ENCODE results near the gene RNPS1. TPM values are rescaled to one million over a fixed set of nuclear protein-coding genes. Genes with fewer than 3 reads are reported as not detected.

RNPS1 gene
- total and polyA plus RNA-seq, 9 of the 15 experiments (the other 6 are each of a cell fraction or from before 2014, with no cell fraction given): 44.9 to 338 (median 202) TPM

DNA sequence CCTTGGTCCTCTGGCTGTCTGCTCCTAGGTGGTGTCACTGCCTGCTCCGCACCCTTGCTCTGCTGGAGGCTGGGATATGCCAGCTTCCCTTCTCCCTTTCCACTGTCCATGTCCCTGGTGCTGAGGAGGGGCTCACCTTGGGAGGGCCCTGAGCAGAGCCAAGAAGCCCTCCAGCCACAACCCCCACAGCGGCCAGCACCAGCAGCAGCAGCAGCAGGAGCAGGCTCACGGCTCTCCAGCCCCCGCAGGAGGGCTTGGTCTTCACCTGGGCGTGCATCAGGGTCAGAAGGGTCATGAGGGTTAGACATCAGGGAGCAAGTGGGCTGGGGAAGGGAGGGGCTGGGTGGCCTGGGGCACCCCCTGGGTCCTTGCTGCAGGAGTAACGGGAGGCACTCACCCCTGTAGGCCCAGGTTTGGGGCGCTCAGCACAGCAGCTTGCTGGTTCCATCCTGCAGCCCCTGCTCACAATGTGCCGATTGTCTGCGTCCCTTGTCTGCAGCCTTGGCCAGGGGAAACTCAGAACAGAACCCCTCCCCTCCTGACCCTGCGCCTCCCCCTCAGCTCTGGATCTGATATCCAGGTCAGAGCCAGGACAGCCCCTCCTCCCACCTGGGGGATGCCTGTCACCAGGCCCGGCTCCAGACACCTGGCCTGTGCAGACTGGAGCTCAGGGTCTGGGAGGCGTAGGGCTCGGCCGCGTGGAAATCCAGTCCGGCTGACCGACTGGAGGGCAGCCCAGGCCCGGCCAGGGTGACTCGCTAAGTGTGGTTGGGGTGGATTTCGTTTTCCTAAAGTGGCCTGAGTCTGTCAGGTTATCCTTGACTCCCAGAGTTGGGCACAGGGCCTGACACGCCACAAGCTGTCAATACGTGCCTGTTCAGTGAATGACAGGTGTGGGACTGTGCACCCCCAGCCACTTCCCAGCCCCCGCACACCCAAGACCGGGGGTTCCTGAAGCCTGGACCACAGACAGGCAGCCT, 57.2 kb downstream of the RNPS1 start, which contains the start of gene BRICD5 (continued):
- no peak for TF ChIP-seq NEUROD1 (IDR thresholded peaks at IDR 0.05; ENCODE audit: borderline replicate concordance, low read depth, low read length, partially characterized antibody)
- TF ChIP-seq ZNF586 (CRISPR knock-in tag; conservative IDR thresholded peaks at IDR 0.05): no peak
- TF ChIP-seq NR2C2 (CRISPR knock-in tag; IDR thresholded peaks at IDR 0.05): no peak
- TF ChIP-seq NR2C2 (tag; IDR thresholded peaks at IDR 0.05): 0 out of 2 replicates have a peak, but pooled peaks have one; percentile 10
- TF ChIP-seq, protein P1, sequence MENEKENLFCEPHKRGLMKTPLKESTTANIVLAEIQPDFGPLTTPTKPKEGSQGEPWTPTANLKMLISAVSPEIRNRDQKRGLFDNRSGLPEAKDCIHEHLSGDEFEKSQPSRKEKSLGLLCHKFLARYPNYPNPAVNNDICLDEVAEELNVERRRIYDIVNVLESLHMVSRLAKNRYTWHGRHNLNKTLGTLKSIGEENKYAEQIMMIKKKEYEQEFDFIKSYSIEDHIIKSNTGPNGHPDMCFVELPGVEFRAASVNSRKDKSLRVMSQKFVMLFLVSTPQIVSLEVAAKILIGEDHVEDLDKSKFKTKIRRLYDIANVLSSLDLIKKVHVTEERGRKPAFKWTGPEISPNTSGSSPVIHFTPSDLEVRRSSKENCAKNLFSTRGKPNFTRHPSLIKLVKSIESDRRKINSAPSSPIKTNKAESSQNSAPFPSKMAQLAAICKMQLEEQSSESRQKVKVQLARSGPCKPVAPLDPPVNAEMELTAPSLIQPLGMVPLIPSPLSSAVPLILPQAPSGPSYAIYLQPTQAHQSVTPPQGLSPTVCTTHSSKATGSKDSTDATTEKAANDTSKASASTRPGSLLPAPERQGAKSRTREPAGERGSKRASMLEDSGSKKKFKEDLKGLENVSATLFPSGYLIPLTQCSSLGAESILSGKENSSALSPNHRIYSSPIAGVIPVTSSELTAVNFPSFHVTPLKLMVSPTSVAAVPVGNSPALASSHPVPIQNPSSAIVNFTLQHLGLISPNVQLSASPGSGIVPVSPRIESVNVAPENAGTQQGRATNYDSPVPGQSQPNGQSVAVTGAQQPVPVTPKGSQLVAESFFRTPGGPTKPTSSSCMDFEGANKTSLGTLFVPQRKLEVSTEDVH (IDR thresholded peaks at IDR 0.05; ENCODE audit: low read depth, partially characterized antibody): no peak
- no peak for TF ChIP-seq ZFP36 (IDR thresholded peaks at IDR 0.05; ENCODE audit: low read depth, low read length, partially characterized antibody)
- TF ChIP-seq, protein P2, sequence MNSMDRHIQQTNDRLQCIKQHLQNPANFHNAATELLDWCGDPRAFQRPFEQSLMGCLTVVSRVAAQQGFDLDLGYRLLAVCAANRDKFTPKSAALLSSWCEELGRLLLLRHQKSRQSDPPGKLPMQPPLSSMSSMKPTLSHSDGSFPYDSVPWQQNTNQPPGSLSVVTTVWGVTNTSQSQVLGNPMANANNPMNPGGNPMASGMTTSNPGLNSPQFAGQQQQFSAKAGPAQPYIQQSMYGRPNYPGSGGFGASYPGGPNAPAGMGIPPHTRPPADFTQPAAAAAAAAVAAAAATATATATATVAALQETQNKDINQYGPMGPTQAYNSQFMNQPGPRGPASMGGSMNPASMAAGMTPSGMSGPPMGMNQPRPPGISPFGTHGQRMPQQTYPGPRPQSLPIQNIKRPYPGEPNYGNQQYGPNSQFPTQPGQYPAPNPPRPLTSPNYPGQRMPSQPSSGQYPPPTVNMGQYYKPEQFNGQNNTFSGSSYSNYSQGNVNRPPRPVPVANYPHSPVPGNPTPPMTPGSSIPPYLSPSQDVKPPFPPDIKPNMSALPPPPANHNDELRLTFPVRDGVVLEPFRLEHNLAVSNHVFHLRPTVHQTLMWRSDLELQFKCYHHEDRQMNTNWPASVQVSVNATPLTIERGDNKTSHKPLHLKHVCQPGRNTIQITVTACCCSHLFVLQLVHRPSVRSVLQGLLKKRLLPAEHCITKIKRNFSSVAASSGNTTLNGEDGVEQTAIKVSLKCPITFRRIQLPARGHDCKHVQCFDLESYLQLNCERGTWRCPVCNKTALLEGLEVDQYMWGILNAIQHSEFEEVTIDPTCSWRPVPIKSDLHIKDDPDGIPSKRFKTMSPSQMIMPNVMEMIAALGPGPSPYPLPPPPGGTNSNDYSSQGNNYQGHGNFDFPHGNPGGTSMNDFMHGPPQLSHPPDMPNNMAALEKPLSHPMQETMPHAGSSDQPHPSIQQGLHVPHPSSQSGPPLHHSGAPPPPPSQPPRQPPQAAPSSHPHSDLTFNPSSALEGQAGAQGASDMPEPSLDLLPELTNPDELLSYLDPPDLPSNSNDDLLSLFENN (IDR thresholded peaks at IDR 0.05; ENCODE audit: low read depth in 2 of 2, low read length in 2 of 2): no peak
- no peak for TF ChIP-seq RUNX1 (IDR thresholded peaks at IDR 0.05; ENCODE audit: low read depth)
- TF ChIP-seq ZNF584 (CRISPR knock-in tag; IDR thresholded peaks at IDR 0.05; ENCODE audit: low read depth): no peak

All from K562 (cell line).